A549 (cell line): ENCODE results near the gene CHST2. TPM values are rescaled to one million over a fixed set of nuclear protein-coding genes. Genes with fewer than 3 reads are reported as not detected.
A peak's percentile ranks its signal among the peaks of the same experiment; 100 is the strongest.

Experiments used
- ATAC-seq, 2 experiments: fragments of 200-7000 bp in 1 of 2; fragments of >200 bp in 1 of 2; cut with Nextera tagmentation in 1 of 2; cut with Tn5 transposase in 1 of 2; 3 replicates each; pipeline versions ENCODE4 v1.8.0 to v1.9.1; 2018 to 2020; ENCODE audit warnings: mild to moderate bottlenecking in 1 of 2, moderate library complexity in 1 of 2
- CTCF ChIA-PET: fragments of 300-600 bp; sonication (Branson Sonifier 250); formaldehyde crosslinking; extraction: SDS; loops from one replicate; lab custom pipeline; 2021; ENCODE audit warnings: antibody characterized with exemption, inconsistent platforms; lab: Yijun Ruan, JAX
- POLR2A ChIA-PET: fragments of 350-600 bp; formaldehyde crosslinking; extraction: SDS; loops from one replicate; lab custom pipeline; 2021; ENCODE audit warnings: antibody characterized with exemption, inconsistent platforms; lab: Yijun Ruan, JAX
- DNase-seq, 2 experiments: peaks; one replicate each; pipeline versions ENCODE4 v3.0.0 to v3.0.0-alpha.2; 2011 to 2016; ENCODE audit warnings: low read depth in 1 of 2, low spot score in 1 of 2
- FAIRE-seq: peaks from 2 replicates; lab custom pipeline; 2011; peaks lifted over from hg19 to GRCh38; lab: Jason Lieb, UNC
- H3K27ac ChIP-seq, 2 experiments: fragments of >200 bp; sonication (Bioruptor Twin); formaldehyde crosslinking; 3 replicates each; pipeline ENCODE4 v1.5.1; 2016 to 2017
- H3K4me1 ChIP-seq: fragments of >200 bp; sonication (Bioruptor Twin); formaldehyde crosslinking; 3 replicates; pipeline ENCODE4 v1.6.1; 2016
- H3K4me2 ChIP-seq: fragments of >200 bp; sonication (Bioruptor Twin); formaldehyde crosslinking; 3 replicates; pipeline ENCODE4 v1.6.1; 2016
- H3K4me3 ChIP-seq: fragments of >200 bp; sonication (Bioruptor Twin); formaldehyde crosslinking; 3 replicates; pipeline ENCODE4 v1.5.1; 2016
- H3K9me3 ChIP-seq: fragments of >200 bp; sonication (Bioruptor Twin); formaldehyde crosslinking; 3 replicates; pipeline ENCODE4 v1.6.1; 2016
- CBX8 ChIP-seq: fragments of 200-600 bp; sonication (generic); IDR thresholded peaks from 2 replicates; pipeline ENCODE4 v1.6.1; 2016
- EHF ChIP-seq: fragments of 250-450 bp; sonication (Bioruptor Pico); IDR thresholded peaks from 2 replicates; pipeline ENCODE4 v1.5.0; 2020; ENCODE audit warnings: mild to moderate bottlenecking
- EHMT2 ChIP-seq: fragments of 200-600 bp; sonication (generic); IDR thresholded peaks from 2 replicates; pipeline ENCODE4 v1.6.1; 2016; ENCODE audit warnings: antibody characterized with exemption, low read depth, mild to moderate bottlenecking, moderate library complexity
- FOSB ChIP-seq: fragments of 250-450 bp; sonication (Bioruptor Pico); IDR thresholded peaks from 2 replicates; pipeline ENCODE4 v1.5.0; 2020; ENCODE audit warnings: mild to moderate bottlenecking, moderate library complexity
- HOXA7 ChIP-seq: fragments of 250-450 bp; sonication (Bioruptor Pico); IDR thresholded peaks from 2 replicates; pipeline ENCODE4 v1.5.0; 2020; ENCODE audit warnings: mild to moderate bottlenecking, moderate library complexity
- HOXB13 ChIP-seq: fragments of 250-450 bp; sonication (Bioruptor Pico); IDR thresholded peaks from 2 replicates; pipeline ENCODE4 v1.5.0; 2020; ENCODE audit warnings: low read depth, mild to moderate bottlenecking, moderate library complexity
- HOXB5 ChIP-seq: fragments of 250-450 bp; sonication (Bioruptor Pico); IDR thresholded peaks from 2 replicates; pipeline ENCODE4 v1.5.0; 2020; ENCODE audit warnings: mild to moderate bottlenecking, moderate library complexity
- KDM1A ChIP-seq: fragments of 200-600 bp; sonication (generic); IDR thresholded peaks from 2 replicates; pipeline ENCODE4 v1.6.1; 2016; ENCODE audit warnings: low read depth, mild to moderate bottlenecking
- KDM5A ChIP-seq: fragments of 200-600 bp; sonication (generic); IDR thresholded peaks from 2 replicates; pipeline ENCODE4 v1.6.1; 2016; ENCODE audit warnings: antibody characterized with exemption, mild to moderate bottlenecking
- MAFK ChIP-seq: fragments of 450-650 bp; IDR thresholded peaks from 2 replicates; pipeline ENCODE4 v1.6.1; 2014; ENCODE audit not compliant: partially characterized antibody
- MAZ ChIP-seq: fragments of 150-350 bp; IDR thresholded peaks from 2 replicates; pipeline ENCODE4 v1.6.1; 2014; ENCODE audit warnings: antibody characterized with exemption, low read depth, low read length, borderline replicate concordance
- MYC ChIP-seq: IDR thresholded peaks from 2 replicates; pipeline ENCODE4 v1.6.1; 2012; ENCODE audit warnings: mild to moderate bottlenecking, inconsistent platforms, low read length, improper control_type of control experiment, borderline replicate concordance
- NFE2L2 ChIP-seq: fragments of 150-350 bp; conservative IDR thresholded peaks from 2 replicates; pipeline ENCODE4 v1.6.1; 2014; ENCODE audit warnings: low read length
- POLR2A ChIP-seq: IDR thresholded peaks from 2 replicates; pipeline ENCODE4 v1.6.1; 2012; ENCODE audit warnings: mild to moderate bottlenecking, low read length
- RAD21 ChIP-seq, 2 experiments: fragments of >200 bp in 1 of 2; sonication (Bioruptor Twin) in 1 of 2; formaldehyde crosslinking in 1 of 2; IDR thresholded peaks in 1 of 2; conservative IDR thresholded peaks in 1 of 2; 2 replicates in 1 of 2; 3 replicates in 1 of 2; pipeline ENCODE4 v1.6.1; 2012 to 2018; ENCODE audit warnings: inconsistent platforms in 1 of 2
- RCOR1 ChIP-seq: fragments of 150-350 bp; IDR thresholded peaks from 2 replicates; pipeline ENCODE4 v1.6.1; 2014; ENCODE audit warnings: antibody characterized with exemption, low read length, low read depth
- RFX5 ChIP-seq: fragments of 450-650 bp; IDR thresholded peaks from 2 replicates; pipeline ENCODE4 v1.7.1; 2014; ENCODE audit warnings: antibody characterized with exemption, mild to moderate bottlenecking, moderate library complexity
- RNF2 ChIP-seq: fragments of 200-600 bp; sonication (generic); IDR thresholded peaks from 2 replicates; pipeline ENCODE4 v1.6.1; 2016; ENCODE audit warnings: low read depth, mild to moderate bottlenecking, antibody characterized with exemption, moderate library complexity, borderline replicate concordance
- TFCP2L1 ChIP-seq: fragments of 250-450 bp; sonication (Bioruptor Pico); IDR thresholded peaks from 2 replicates; pipeline ENCODE4 v1.5.0; 2021; ENCODE audit warnings: mild to moderate bottlenecking
- ZC3H11A ChIP-seq: fragments of 450-650 bp; IDR thresholded peaks from 2 replicates; pipeline ENCODE4 v1.6.1; 2014; ENCODE audit warnings: antibody characterized with exemption, mild to moderate bottlenecking
- ZFP36 ChIP-seq: fragments of 450-650 bp; IDR thresholded peaks from 2 replicates; pipeline ENCODE4 v1.6.1; 2014; ENCODE audit warnings: borderline replicate concordance; ENCODE audit not compliant: partially characterized antibody
- ZSCAN20 ChIP-seq: fragments of 250-450 bp; sonication (Bioruptor Pico); IDR thresholded peaks from 2 replicates; pipeline ENCODE4 v1.8.0; 2022; ENCODE audit warnings: mild to moderate bottlenecking, moderate library complexity
- WGBS: methylation state at CpG from one replicate; pipeline ENCODE4 v1.1.6; 2017; ENCODE audit errors: missing lambda C conversion rate; 5-methylcytosine and 5-hydroxymethylcytosine counted together
- polyA plus RNA-seq, 4 experiments: library from polyadenylated mRNA; depleted of rRNA in 3 of 4; stranded (reverse); fragments of >200 nt; fragmentation: RNase III in 1 of 4; extraction: RNeasy Plus Mini Kit Qiagen cat#74134 plus additional on column Dnase treatment in 1 of 4; gene quantifications; 2 replicates in 3 of 4; 3 replicates in 1 of 4; pipeline ENCODE4 v1.2.3, GENCODE V29; 2011 to 2017
- TF ChIP-seq, protein P1 (sequence below): fragments of 450-650 bp; IDR thresholded peaks from 2 replicates; pipeline ENCODE4 v1.6.1; 2014; ENCODE audit warnings: antibody characterized with exemption
- TF ChIP-seq, protein P2 (sequence below): fragments of 250-450 bp; sonication (Bioruptor Pico); IDR thresholded peaks from 2 replicates; pipeline ENCODE4 v1.5.0; 2021; ENCODE audit warnings: mild to moderate bottlenecking, moderate library complexity, borderline replicate concordance
- TF ChIP-seq, protein P3 (sequence below): IDR thresholded peaks from 2 replicates; pipeline ENCODE4 v1.6.1; 2012

Gene CHST2
- polyA plus RNA-seq, 2 of the 4 experiments (the other 2 are of a cell fraction), result 0.04 to 0.26 TPM

DNA sequence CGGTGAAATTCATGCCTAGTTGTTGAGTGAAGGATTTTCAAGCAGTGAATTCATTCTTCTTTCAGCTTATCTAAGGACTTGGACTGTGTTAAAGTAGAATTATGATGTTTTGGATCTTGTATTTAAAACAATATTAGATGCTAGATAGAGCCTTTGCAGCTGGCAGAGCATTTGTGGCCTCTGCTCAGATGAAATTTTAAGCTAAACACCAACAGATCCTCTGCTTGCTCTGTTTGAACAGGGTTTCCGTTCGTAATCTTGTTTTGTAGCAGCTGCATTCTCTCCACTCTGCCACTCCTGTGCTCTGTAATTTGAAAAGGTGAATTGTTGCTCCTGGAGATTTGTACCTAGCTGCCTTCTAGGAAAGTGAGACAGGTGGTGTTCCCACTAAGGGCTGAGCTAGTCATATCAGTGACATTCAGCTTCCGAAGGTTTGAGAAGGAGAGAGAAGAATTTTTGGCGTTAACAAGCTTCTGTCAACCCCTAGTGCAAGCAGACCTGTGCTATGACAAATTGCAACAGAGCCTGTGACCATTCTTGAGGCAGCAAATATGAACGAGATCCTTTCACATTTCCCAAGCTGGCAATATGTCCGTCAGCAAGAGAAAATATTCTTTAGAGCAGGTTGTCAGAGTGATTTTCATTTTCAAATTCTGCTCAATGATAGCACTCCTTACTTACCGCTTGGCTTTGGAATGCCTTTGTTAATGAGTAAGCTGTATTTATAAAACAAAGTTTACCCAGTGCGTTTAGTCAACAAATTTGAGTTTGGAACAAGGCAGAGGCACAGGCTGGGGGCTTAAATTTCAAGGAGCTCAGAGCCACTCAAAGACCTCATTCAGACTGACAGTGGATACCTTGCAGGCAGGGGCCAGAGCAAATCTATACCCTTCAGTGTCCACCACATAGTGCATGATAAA is 5.3 kb downstream of the CHST2 start:
- H3K4me3 ChIP-seq, result no peak overlapping the region
- H3K4me1 ChIP-seq, result peaks cover 9% of the 10 kb centered on the region; the same call in 2 of the 3 replicates
- WGBS, result 25% methylated on average over 9 of the region's 9 CpGs
- DNase-seq (no peak), ATAC-seq (no peak), FAIRE-seq (no peak)
- no peak overlapping the region for H3K27ac ChIP-seq
- POLR2A ChIA-PET, result no interaction called here
- no peaks in the 10 kb centered on the region for H3K9me3 ChIP-seq
- no peak for TF ChIP-seq ZC3H11A
- TF ChIP-seq, protein P1, sequence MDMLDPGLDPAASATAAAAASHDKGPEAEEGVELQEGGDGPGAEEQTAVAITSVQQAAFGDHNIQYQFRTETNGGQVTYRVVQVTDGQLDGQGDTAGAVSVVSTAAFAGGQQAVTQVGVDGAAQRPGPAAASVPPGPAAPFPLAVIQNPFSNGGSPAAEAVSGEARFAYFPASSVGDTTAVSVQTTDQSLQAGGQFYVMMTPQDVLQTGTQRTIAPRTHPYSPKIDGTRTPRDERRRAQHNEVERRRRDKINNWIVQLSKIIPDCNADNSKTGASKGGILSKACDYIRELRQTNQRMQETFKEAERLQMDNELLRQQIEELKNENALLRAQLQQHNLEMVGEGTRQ, result no peak
- 0 out of 2 replicates have a peak, but pooled peaks have one; percentile 38 for TF ChIP-seq RNF2
- TF ChIP-seq FOSB (CRISPR knock-in tag), result no peak
- TF ChIP-seq CBX8, result peak; percentile 73
- TF ChIP-seq TFCP2L1 (CRISPR knock-in tag), result no peak
- CTCF ChIA-PET, result interaction anchor here (0.6 kb wide), 1 partner anchor 459 kb away, joined by 3 read pairs; no protein-coding TSS in a partner anchor
- H3K4me2 ChIP-seq, result 0 out of 3 replicates have a peak overlapping the region, but pooled peaks have one; percentile 13

GRCh38 chr3:143127801-143128200 is 8.2 kb downstream of the CHST2 start:
- H3K27ac ChIP-seq, result no peak overlapping the region
- H3K4me1 ChIP-seq, result peaks cover 4% of the 10 kb centered on the region; the same call in 1 of the 3 replicates
- ChIA-PET POLR2A (no interaction called here), CTCF (no interaction called here)
- no peak for TF ChIP-seq HOXA7 (CRISPR knock-in tag)
- no peak for TF ChIP-seq FOSB (CRISPR knock-in tag)
- TF ChIP-seq RCOR1, result no peak
- no peak for TF ChIP-seq POLR2A
- no peak for TF ChIP-seq MYC
- TF ChIP-seq RNF2, result no peak
- no peak for TF ChIP-seq KDM5A
- TF ChIP-seq ZSCAN20 (CRISPR knock-in tag), result no peak
- TF ChIP-seq KDM1A, result no peak
- no peak for TF ChIP-seq RAD21 (conservative IDR thresholded peaks at IDR 0.05 in 1 of 2, IDR thresholded peaks at IDR 0.05 in 1 of 2)
- TF ChIP-seq ZFP36, result no peak
- no peak for TF ChIP-seq TFCP2L1 (CRISPR knock-in tag)
- no peak for TF ChIP-seq HOXB5 (CRISPR knock-in tag)
- H3K4me2 ChIP-seq, result no peak overlapping the region
- 88% methylated on average over 3 of the region's 3 CpGs for WGBS
- no peak for DNase-seq
- no peak for ATAC-seq
- H3K9me3 ChIP-seq, result no peaks in the 10 kb centered on the region
- FAIRE-seq, result no peak
- no peak overlapping the region for H3K4me3 ChIP-seq

DNA sequence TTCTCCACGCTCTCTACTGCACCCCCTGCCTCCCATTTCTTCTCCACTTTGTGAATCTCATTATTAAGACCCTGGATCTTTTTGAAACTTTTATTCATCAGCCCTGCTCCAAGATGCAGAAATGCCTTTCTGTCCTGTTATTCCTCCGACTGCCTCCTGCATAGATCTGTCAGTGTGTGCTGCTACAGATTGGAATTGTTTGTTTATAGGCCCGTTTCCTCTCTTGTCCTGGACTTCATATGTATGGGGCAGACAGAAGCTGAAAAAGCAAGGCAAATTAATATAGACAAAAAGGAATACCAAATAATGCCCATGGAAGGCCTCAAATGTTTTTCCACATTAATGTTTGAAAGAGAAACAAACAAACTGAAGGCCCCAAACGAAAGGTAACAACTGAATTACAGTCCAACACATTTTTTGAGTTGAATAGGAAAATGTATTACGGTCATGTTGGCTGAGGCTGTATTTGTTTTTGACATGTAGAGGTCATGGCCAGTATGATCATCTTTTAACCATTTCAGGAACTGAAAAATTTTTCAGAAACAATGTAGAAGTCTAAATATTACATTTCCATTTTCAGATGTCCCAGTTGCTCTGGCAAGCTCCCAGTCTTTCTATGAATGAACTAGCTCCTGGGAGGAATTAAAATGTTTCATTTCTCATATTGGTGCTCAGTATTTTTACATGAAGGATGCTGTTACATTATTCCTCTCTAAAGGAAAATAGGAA is 8.8 kb downstream of the CHST2 start:
- POLR2A ChIA-PET, result no interaction called here
- H3K4me2 ChIP-seq, result no peak overlapping the region
- no peak overlapping the region for H3K27ac ChIP-seq
- DNase-seq, result no peak
- H3K9me3 ChIP-seq, result no peaks in the 10 kb centered on the region
- peaks cover 4% of the 10 kb centered on the region; the same call in 1 of the 3 replicates for H3K4me1 ChIP-seq
- WGBS, result 11% methylated on average over 5 of the region's 5 CpGs
- H3K4me3 ChIP-seq, result no peak overlapping the region
- FAIRE-seq, result no peak
- ATAC-seq, result no peak
- CTCF ChIA-PET, result no interaction called here
- TF ChIP-seq EHMT2, result no peak
- TF ChIP-seq MAFK, result no peak
- TF ChIP-seq, protein P2, sequence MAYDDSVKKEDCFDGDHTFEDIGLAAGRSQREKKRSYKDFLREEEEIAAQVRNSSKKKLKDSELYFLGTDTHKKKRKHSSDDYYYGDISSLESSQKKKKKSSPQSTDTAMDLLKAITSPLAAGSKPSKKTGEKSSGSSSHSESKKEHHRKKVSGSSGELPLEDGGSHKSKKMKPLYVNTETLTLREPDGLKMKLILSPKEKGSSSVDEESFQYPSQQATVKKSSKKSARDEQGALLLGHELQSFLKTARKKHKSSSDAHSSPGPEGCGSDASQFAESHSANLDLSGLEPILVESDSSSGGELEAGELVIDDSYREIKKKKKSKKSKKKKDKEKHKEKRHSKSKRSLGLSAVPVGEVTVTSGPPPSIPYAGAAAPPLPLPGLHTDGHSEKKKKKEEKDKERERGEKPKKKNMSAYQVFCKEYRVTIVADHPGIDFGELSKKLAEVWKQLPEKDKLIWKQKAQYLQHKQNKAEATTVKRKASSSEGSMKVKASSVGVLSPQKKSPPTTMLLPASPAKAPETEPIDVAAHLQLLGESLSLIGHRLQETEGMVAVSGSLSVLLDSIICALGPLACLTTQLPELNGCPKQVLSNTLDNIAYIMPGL, result no peak
- TF ChIP-seq RAD21 (conservative IDR thresholded peaks at IDR 0.05 in 1 of 2, IDR thresholded peaks at IDR 0.05 in 1 of 2), result no peak
- TF ChIP-seq EHF (CRISPR knock-in tag), result no peak
- no peak for TF ChIP-seq RFX5
- TF ChIP-seq, protein P3, sequence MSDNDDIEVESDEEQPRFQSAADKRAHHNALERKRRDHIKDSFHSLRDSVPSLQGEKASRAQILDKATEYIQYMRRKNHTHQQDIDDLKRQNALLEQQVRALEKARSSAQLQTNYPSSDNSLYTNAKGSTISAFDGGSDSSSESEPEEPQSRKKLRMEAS, result no peak
- TF ChIP-seq HOXB13 (CRISPR knock-in tag), result no peak
- no peak for TF ChIP-seq MAZ
- TF ChIP-seq NFE2L2, result no peak
